ENCODE data around the gene ENKUR. TPM values are rescaled to one million over a fixed set of nuclear protein-coding genes. Genes with fewer than 3 reads are reported as not detected.
A peak's percentile ranks its signal among the peaks of the same experiment; 100 is the strongest.

Gene ENKUR, protein sequence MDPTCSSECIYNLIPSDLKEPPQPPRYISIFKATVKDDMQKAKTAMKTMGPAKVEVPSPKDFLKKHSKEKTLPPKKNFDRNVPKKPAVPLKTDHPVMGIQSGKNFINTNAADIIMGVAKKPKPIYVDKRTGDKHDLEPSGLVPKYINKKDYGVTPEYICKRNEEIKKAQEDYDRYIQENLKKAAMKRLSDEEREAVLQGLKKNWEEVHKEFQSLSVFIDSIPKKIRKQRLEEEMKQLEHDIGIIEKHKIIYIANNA
- total RNA-seq (2014; rRNA removed) (not detected in 2 replicates), Bru-seq, nascent RNA (percentile 16 among the genes with signal in this experiment), BruChase-seq, experiment 1, labeled RNA remaining after a 6-hour chase (percentile 13 among the genes with signal in this experiment), BruChase-seq, experiment 2, labeled RNA remaining after a 2-hour chase (percentile 6 among the genes with signal in this experiment)
- long read RNA-seq, partial matches to known transcripts, result 0 of 2 reads
- long read RNA-seq, other reads (novel, unspliced or antisense), result 2 of 2 reads

DNA sequence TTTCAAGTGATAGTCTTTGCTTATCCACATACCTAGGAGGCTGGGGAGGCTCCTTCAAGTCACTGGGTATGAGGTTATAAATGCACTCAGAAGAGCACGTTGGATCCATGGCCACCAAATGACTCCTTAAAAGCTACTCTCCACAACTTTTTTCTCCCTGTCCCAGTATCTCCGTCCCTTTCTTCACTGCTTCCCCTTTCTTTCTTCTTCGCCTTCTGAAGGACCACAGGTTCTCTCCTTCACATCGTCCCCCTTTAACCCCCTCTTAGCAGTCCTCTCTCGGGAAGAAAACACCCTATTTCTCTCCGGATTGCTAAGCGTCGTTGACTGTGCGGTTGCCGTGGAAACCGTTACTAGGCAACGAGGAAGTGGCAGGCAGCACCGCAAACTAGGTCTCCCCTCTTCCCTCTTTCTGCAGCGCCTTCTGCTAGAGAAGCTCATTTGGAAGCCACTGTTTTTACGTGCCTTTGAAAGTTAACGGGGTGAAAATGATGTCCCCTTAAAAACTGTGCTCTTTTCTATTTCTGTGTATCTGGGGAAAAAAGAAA is at the start of gene ENKUR:
Gene ENKUR (minus strand): TSS at position 331 of the 548 bp plus-strand sequence. CDS start 222 bp downstream, at position 109.
- Histone ChIP-seq H3K36me3 (ENCODE audit: low read depth, low read length) (no peaks in the 10 kb centered on the region), H3K79me2 (ENCODE audit: low read length) (peaks cover 9% of the 10 kb centered on the region), H3K9ac (ENCODE audit: low read length) (peak within 1 kb of the TSS; percentile 87), H3K4me3 (ENCODE audit: low read length) (peak within 1 kb of the TSS; percentile 70), H3K9me3 (ENCODE audit: low read length) (no peaks in the 10 kb centered on the region), H3K9me2 (replicated peaks; ENCODE audit: low read length) (no peaks in the 10 kb centered on the region), H4K20me1 (ENCODE audit: low read length) (no peaks in the 10 kb centered on the region), H3K27me3 (ENCODE audit: low read length) (no peaks in the 10 kb centered on the region), H3F3A (ENCODE audit: low read length, unreplicated experiment) (no peaks in the 10 kb centered on the region), H2AFZ (ENCODE audit: low read length) (peak within 1 kb of the TSS; percentile 90), H3K4me1 (ENCODE audit: insufficient read depth, low read length) (peaks cover 19% of the 10 kb centered on the region), H3K4me2 (ENCODE audit: low read length) (peak within 1 kb of the TSS; percentile 93), H3K27ac (ENCODE audit: low read length) (peak within 1 kb of the TSS; percentile 89)
- intact Hi-C loops (cut with micrococcal nuclease), result loop anchor here (1.0 kb wide), 1 partner anchor 46 kb away; no protein-coding TSS in a partner anchor
- TF ChIP-seq, protein P1, sequence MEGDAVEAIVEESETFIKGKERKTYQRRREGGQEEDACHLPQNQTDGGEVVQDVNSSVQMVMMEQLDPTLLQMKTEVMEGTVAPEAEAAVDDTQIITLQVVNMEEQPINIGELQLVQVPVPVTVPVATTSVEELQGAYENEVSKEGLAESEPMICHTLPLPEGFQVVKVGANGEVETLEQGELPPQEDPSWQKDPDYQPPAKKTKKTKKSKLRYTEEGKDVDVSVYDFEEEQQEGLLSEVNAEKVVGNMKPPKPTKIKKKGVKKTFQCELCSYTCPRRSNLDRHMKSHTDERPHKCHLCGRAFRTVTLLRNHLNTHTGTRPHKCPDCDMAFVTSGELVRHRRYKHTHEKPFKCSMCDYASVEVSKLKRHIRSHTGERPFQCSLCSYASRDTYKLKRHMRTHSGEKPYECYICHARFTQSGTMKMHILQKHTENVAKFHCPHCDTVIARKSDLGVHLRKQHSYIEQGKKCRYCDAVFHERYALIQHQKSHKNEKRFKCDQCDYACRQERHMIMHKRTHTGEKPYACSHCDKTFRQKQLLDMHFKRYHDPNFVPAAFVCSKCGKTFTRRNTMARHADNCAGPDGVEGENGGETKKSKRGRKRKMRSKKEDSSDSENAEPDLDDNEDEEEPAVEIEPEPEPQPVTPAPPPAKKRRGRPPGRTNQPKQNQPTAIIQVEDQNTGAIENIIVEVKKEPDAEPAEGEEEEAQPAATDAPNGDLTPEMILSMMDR (conservative IDR thresholded peaks at IDR 0.05; ENCODE audit: low read depth, low read length), result no peak
- no peak for TF ChIP-seq EZH2phosphoT487 (IDR thresholded peaks at IDR 0.05; ENCODE audit: borderline replicate concordance, low read length)
- no peak for TF ChIP-seq EZH2 (IDR thresholded peaks at IDR 0.05; ENCODE audit: low read length, unreplicated experiment)
- POLR2A ChIA-PET (ENCODE audit: unreplicated experiment), result interaction anchor here (0.5 to 0.7 kb wide), 2 partner anchors 9 to 1991 kb away, joined by 4 read pairs; no protein-coding TSS in a partner anchor
- ATAC-seq (peak; percentile 45), DNase-seq (peak; percentile 86)
- CTCF ChIA-PET, result interaction anchor here (0.6 kb wide), 1 partner anchor 231 kb away, joined by 4 read pairs; no protein-coding TSS in a partner anchor
- no TSS peak for BruUV-seq (replicated peaks)

DNA sequence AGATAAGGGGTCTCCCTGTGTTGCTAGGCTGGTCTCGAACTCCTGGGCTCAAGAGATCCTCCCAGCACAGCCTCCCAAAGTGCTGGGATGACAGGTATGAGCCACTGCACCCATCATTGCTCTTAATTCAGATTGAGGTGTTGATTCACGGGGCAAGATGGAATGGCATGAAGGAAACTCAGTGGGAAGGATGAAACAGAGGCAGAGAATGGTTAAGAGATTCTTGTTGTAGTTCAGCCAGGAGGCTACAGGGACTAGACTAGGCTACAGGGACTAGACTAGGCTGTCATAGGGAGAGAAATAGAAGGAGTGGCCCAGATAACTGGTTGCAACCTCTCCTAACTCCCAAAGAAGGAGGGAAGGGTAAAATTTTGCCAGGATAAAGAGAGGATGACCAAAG is 48.4 kb upstream of the ENKUR start:
- no peaks in the 10 kb centered on the region for H4K20me1 ChIP-seq (ENCODE audit: low read length)
- H3K4me3 ChIP-seq (ENCODE audit: low read length), result no peak overlapping the region
- H3K4me1 ChIP-seq (ENCODE audit: insufficient read depth, low read length), result peaks cover 26% of the 10 kb centered on the region
- H3F3A ChIP-seq (ENCODE audit: low read length, unreplicated experiment), result no peaks in the 10 kb centered on the region
- no peaks in the 10 kb centered on the region for H3K79me2 ChIP-seq (ENCODE audit: low read length)
- no peak overlapping the region for H3K9ac ChIP-seq (ENCODE audit: low read length)
- no peak overlapping the region for H3K4me2 ChIP-seq (ENCODE audit: low read length)
- TF ChIP-seq, protein P1 (conservative IDR thresholded peaks at IDR 0.05; ENCODE audit: low read depth, low read length), result no peak
- TF ChIP-seq EZH2 (IDR thresholded peaks at IDR 0.05; ENCODE audit: low read length, unreplicated experiment) (no peak), EZH2phosphoT487 (IDR thresholded peaks at IDR 0.05; ENCODE audit: borderline replicate concordance, low read length) (no peak)
- no peaks in the 10 kb centered on the region for H3K9me3 ChIP-seq (ENCODE audit: low read length)
- DNase-seq, result no peak
- BruUV-seq (replicated peaks), result no TSS peak
- intact Hi-C loops (cut with micrococcal nuclease), result no loop called here
- POLR2A ChIA-PET (ENCODE audit: unreplicated experiment), result no interaction called here
- no peaks in the 10 kb centered on the region for H3K9me2 ChIP-seq (replicated peaks; ENCODE audit: low read length)
- H3K36me3 ChIP-seq (ENCODE audit: low read depth, low read length), result no peaks in the 10 kb centered on the region
- ATAC-seq, result no peak
- H2AFZ ChIP-seq (ENCODE audit: low read length), result no peak overlapping the region
- CTCF ChIA-PET, result no interaction called here
- no peak overlapping the region for H3K27ac ChIP-seq (ENCODE audit: low read length)
- H3K27me3 ChIP-seq (ENCODE audit: low read length), result no peaks in the 10 kb centered on the region

All from PC-3 (cell line).